ENCODE data around the gene SETDB2.

SETDB2 gene

GRCh38 chr13:49536144-49536873 lies 92.2 kb downstream of the SETDB2 start:
- DNase-seq, result no peak

DNA sequence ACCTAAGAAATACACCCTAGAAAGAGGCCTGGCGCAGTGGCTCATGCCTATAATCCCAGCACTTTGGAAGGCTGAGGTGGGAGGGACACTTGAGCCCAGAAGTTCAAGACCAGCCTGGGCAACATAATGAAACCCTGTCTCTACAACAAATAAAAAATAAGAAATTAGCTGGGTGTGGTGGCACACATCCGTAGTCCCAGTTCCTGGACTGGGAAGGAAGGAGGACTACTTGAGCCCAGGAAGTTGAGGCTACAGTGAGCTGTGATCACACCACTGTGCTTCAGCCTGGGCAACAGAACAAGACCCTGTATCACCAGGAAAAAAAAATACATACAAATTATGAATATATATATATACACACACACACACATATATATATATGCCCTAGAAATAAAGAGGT lies 94.3 kb downstream of the SETDB2 start:
- DNase-seq, result no peak

GRCh38 chr13:49539313-49539712 lies 95.2 kb downstream of the SETDB2 start:
- no peak for DNase-seq

DNA sequence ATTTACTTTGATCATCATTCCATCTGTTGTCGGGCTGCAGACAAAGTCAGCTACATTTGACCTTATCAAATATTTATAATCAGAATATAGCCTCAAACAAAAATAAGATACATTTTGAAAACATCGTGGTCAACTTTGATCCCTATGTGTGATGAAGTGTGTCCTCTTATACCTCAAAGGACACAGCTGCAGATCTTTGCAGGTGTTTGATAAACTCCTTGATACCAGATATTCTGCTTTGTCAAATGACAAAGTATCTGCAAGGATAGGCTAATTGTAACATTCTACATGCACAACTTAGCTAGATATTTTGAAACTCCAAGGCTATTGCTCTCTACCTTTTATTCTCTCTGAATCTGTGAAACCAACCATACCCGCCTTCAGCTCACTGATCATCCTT lies 95.7 kb downstream of the SETDB2 start:
- no peak for DNase-seq

DNA sequence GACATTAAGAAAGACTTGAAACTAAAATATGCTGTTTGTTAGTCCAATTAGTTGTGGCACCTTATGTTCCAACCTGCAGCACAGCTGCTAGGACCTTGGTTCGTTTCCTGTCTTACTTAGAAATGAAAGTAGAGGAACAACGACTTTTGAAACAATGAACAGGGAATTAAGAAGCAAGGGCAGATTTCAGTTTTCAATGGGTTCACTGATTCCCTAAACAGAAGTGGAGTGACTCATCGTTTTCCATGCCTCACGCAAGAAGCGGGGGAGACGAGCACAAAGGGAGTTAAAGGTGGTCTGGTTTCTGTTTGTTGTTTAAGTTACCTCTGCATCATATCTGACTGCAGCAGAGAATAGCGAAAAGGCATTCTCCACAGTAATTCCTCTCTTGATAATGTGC lies 96.5 kb downstream of the SETDB2 start:
- DNase-seq, result no peak

DNA sequence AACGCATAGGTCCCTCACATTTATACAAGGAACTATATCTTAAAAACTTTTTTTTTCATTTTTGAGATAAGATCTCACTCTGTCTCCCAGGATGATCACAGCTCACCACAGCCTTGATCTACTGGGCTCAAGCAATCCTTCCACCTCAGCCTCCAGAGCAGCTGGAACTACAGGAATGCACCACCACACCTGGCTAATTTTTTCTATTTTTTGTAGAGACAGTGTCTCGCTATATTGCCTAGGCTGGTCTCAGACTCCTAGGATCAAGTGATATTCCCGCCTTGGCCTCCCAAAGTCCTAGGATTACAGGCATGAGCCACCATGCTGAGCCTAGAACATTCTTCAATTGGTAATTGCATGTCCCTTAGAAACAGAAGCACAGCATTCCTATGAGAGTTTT lies 99.6 kb downstream of the SETDB2 start:
- DNase-seq, result no peak

All from NCI-H526 treated with DMSO at 0.1 percent for 48 hours (cell line).